Pancreas (tissue), 10 donors: ENCODE results near the gene GDF9. TPM values are rescaled to one million over a fixed set of nuclear protein-coding genes. Genes with fewer than 3 reads are reported as not detected.

Source experiments
- ATAC-seq, 4 donors: fragments of 200-7000 bp; cut with Tn5 transposase; one replicate each; pipeline versions ENCODE4 v1.8.0 to v1.9.1; 2020; ENCODE audit warnings: mild to moderate bottlenecking in 4 of 4, moderate library complexity in 4 of 4
- DNase-seq, 6 donors: peaks; one replicate each; pipeline ENCODE4 v3.0.0-alpha.2; 2020
- FAIRE-seq: peaks from 2 replicates; lab custom pipeline; 2012; peaks lifted over from hg19 to GRCh38; lab: Jason Lieb, UNC
- H3K27ac ChIP-seq, 4 donors: fragments of 200-600 bp; sonication (generic); 1 replicate in 3 of 4; 2 replicates in 1 of 4; pipeline versions ENCODE4 v1.5.0 to v1.8.0; 2020
- H3K27me3 ChIP-seq, 4 donors: fragments of 200-600 bp; one replicate each; pipeline ENCODE4 v1.8.0; 2021
- H3K36me3 ChIP-seq, 3 donors: fragments of 200-600 bp; sonication (generic) in 1 of 3; one replicate each; pipeline versions ENCODE4 v1.5.0 to v1.8.0; 2020 to 2021
- H3K4me1 ChIP-seq, 3 donors: fragments of 200-600 bp; one replicate each; pipeline ENCODE4 v1.8.0; 2021
- H3K4me3 ChIP-seq, 4 donors: fragments of 200-600 bp; sonication (generic) in 2 of 4; one replicate each; pipeline versions ENCODE4 v1.5.0 to v1.8.0; 2020 to 2021
- H3K9me3 ChIP-seq, 4 donors: fragments of 200-600 bp; one replicate each; pipeline ENCODE4 v1.8.0; 2021
- WGBS, 2 donors: extraction: QIAGEN DNeasy Blood & Tissue Kit; methylation state at CpG; one replicate each; pipeline ENCODE4 v1.1.7; 2013; 5-methylcytosine and 5-hydroxymethylcytosine counted together
- intact Hi-C, 3 donors: fragments of 100-400 bp; cut with DNase I; formaldehyde crosslinking; loops; one replicate each; pipeline versions ENCODE4 v1.11.1 to v1.14.2; 2022
- polyA plus RNA-seq, 2 donors: library from polyadenylated mRNA; stranded (reverse); fragments of 200-250 nt; gene quantifications; one replicate each; pipeline ENCODE4 v1.2.3, GENCODE V29; 2013
- total RNA-seq, 6 donors: library from RNA; stranded (reverse); fragmentation: NEBNext Ultra II Directional in 4 of 6; extraction: Animal tissue kit (Norgen Biotek cat#: 25700) in 4 of 6; gene quantifications; one replicate each; pipeline versions ENCODE4 v1.2.1 to v1.2.4, GENCODE V29; 2021 to 2023
- TF ChIP-seq, protein P1 (sequence below), 4 donors: fragments of 200-600 bp; sonication (generic) in 3 of 4; IDR thresholded peaks; one replicate each; pipeline versions ENCODE4 v1.5.0 to v1.8.0; 2021; ENCODE audit warnings: antibody characterized with exemption in 4 of 4
- donor health status: healthy with polysubstance abuse.
- donor health status: DM: no; HTN: no; CAD: no; lungs with moderate emphysema.
- donor health status: DM: no; HTN: no; CAD: no.
- donor health status: control.
- donor health status: control.
- donor health status: Bipolar disorder and iron deficiency.
- donor health status: DM: yes; HTN: yes; CAD: no.
- donor health status: DM: no; HTN: no; CAD: no.
- donor health status: DM: no; HTN: no; CAD: no.
- donor health status: DM: yes; HTN: yes; CAD: no.

GDF9 gene
- total and polyA plus RNA-seq, 8 donors, result 0.19 to 1.1 (median 0.34) TPM

DNA sequence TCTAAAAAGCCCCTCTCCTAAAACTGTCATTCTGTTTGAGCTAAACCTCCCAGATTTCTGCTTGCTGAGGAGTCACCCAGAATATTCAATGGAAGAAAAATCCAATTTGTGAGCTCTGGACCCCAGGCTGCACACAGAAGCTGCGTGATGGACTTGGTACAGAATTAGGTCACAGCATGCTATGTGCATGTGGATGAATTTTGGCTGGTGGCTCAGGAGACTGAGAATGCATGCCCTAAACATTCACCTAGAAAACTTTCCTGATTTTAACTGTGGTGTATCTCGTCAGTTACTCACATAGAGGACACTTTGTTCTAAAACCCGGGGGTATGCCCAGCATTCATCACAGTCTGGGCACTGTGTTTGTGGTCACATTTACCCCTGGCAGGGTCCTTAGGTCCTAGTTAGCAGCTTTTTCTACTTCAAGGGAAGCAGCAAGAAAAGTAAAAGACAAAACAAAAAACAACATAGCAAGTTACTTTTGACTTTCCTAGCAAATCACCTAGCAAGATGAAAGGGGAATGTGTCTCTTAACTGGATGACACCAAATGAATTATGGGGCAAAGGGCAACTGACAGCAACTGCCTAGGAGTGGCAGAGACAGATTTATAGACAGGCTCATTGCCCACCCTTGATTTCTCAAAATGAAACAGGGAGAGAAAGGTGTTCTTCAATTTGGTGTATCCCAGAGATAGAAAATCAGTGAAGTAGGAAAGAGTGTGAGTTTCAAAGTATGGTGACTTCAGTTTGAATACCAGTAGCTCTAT lies 27.6 kb downstream of the GDF9 start:
- H3K4me1 ChIP-seq, result no peaks in the 10 kb centered on the region
- no peaks in the 10 kb centered on the region for H3K27me3 ChIP-seq
- TF ChIP-seq, protein P1, sequence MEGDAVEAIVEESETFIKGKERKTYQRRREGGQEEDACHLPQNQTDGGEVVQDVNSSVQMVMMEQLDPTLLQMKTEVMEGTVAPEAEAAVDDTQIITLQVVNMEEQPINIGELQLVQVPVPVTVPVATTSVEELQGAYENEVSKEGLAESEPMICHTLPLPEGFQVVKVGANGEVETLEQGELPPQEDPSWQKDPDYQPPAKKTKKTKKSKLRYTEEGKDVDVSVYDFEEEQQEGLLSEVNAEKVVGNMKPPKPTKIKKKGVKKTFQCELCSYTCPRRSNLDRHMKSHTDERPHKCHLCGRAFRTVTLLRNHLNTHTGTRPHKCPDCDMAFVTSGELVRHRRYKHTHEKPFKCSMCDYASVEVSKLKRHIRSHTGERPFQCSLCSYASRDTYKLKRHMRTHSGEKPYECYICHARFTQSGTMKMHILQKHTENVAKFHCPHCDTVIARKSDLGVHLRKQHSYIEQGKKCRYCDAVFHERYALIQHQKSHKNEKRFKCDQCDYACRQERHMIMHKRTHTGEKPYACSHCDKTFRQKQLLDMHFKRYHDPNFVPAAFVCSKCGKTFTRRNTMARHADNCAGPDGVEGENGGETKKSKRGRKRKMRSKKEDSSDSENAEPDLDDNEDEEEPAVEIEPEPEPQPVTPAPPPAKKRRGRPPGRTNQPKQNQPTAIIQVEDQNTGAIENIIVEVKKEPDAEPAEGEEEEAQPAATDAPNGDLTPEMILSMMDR (IDR thresholded peaks at IDR 0.05), result no peak
- H3K9me3 ChIP-seq, result no peaks in the 10 kb centered on the region
- H3K4me3 ChIP-seq, result no peak overlapping the region
- H3K36me3 ChIP-seq, result no peaks in the 10 kb centered on the region
- intact Hi-C loops, result no loop called here
- no peak for DNase-seq
- peak in 1 of 4 donors; percentile 3 for ATAC-seq
- FAIRE-seq, result no peak
- H3K27ac ChIP-seq, result peak overlapping the region in 1 of 4 donors; percentile 71
- 46 to 62% methylated on average over 3 of the region's 3 CpGs for WGBS, 2 donors

DNA sequence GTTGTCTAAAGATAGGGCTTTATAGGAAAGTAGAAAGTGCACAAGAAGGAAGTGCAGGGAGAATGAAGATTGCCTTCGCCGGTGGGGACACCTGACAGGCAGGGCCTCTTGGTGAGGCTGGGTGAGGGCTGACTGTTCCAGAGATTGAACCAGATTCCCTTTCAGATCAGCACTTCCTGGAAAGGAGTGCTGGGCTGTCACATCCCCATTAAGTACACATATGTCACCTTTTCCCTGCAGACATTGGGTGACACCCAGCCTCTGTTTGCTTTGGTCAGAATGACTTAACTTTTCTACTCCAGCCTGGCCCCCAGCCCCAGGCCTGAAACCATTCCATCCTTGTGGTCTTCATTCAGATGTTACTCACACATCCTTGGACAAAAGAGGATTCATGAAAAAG lies 28.4 kb downstream of the GDF9 start:
- Histone ChIP-seq H3K27me3 (no peaks in the 10 kb centered on the region), H3K4me3 (no peak overlapping the region), H3K4me1 (no peaks in the 10 kb centered on the region), H3K27ac (peak overlapping the region in 2 of 4 donors; percentile 0 to 71), H3K36me3 (no peaks in the 10 kb centered on the region), H3K9me3 (no peaks in the 10 kb centered on the region)
- FAIRE-seq, result no peak
- TF ChIP-seq, protein P1 (IDR thresholded peaks at IDR 0.05), result no peak
- DNase-seq, result peak in 1 of 6 donors; percentile 56
- intact Hi-C loops, result no loop called here
- 43 to 50% methylated on average over 2 of the region's 2 CpGs for WGBS, 2 donors
- ATAC-seq, result peak in 3 of 4 donors; percentile 85 to 91 (median 88)

DNA sequence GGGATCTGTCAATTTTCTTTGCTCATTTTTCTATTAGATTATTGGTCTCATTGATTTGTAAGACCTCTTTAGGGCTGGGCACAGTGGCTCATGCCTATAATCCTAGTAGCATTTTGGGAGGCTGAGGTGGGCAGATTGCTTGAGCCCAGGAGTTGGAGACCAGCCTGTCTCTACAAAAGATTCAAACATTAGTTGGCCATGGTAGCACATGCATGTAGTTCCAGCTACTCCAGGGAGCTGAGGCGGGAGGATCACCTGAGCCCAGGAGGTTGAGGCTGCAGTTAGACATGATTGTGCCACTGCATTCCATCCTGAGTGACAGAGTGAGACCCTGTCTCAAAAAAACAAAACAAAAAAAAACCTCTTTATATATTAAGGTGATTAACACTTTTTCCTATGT lies 29.4 kb downstream of the GDF9 start:
- TF ChIP-seq, protein P1 (IDR thresholded peaks at IDR 0.05), result no peak
- no peaks in the 10 kb centered on the region for H3K27me3 ChIP-seq
- ATAC-seq (no peak), DNase-seq (no peak), FAIRE-seq (no peak)
- no peaks in the 10 kb centered on the region for H3K4me1 ChIP-seq
- no peak overlapping the region for H3K4me3 ChIP-seq
- no peaks in the 10 kb centered on the region for H3K36me3 ChIP-seq
- no peaks in the 10 kb centered on the region for H3K9me3 ChIP-seq
- intact Hi-C loops, result no loop called here
- H3K27ac ChIP-seq, result no peak overlapping the region
- 90 to 96% methylated on average over 1 of the region's 1 CpG for WGBS, 2 donors

DNA sequence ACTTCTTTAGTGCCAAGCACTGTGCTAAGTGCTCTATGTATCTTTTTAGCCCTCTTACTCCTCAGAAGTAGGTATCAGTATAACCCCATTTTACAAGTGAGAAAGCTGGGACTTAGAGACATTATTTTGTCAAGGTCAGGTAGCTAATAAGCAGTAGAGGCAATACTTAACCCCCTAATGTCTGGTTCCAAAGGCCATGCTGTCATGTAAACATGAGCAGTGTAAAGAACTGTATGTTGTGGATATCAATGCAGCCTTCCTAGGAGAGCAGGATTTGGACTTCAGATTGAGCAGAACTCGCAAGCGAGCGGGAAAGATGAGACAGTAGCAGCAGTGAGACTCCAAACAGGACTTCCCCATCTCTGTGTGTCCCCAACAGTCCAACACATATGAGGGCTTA lies 32.2 kb downstream of the GDF9 start:
- no peak for FAIRE-seq
- no peak for DNase-seq
- ATAC-seq, result no peak
- no peaks in the 10 kb centered on the region for H3K4me1 ChIP-seq
- TF ChIP-seq, protein P1 (IDR thresholded peaks at IDR 0.05), result no peak
- no peaks in the 10 kb centered on the region for H3K9me3 ChIP-seq
- no peaks in the 10 kb centered on the region for H3K36me3 ChIP-seq
- intact Hi-C loops, result no loop called here
- H3K27ac ChIP-seq, result no peak overlapping the region
- no peaks in the 10 kb centered on the region for H3K27me3 ChIP-seq
- 97 to 98% methylated on average over 3 of the region's 3 CpGs for WGBS, 2 donors
- H3K4me3 ChIP-seq, result no peak overlapping the region

DNA sequence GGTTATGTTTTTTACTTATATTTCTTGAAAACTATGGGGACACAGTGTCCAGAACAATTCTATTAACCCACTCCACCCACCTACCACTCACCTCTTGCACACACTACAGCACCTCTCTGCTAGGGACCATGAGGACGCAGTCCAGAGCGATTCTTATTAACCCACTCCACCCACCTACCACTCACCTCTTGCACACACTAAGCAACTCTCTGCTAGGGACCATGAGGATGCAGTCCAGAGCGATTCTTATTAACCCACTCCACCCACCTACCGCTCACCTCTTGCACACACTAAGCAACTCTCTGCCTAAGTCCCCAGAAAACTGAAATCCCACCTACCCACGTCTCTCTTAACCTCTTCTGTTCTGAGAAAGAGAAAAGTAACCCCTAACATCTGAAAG lies 33.7 kb downstream of the GDF9 start:
- H3K27ac ChIP-seq, result no peak overlapping the region
- WGBS, 2 donors, result 84 to 85% methylated on average over 5 of the region's 5 CpGs
- H3K4me3 ChIP-seq, result no peak overlapping the region
- intact Hi-C loops, result no loop called here
- TF ChIP-seq, protein P1 (IDR thresholded peaks at IDR 0.05), result no peak
- no peaks in the 10 kb centered on the region for H3K9me3 ChIP-seq
- ATAC-seq (no peak), FAIRE-seq (no peak), DNase-seq (no peak)
- H3K4me1 ChIP-seq, result no peaks in the 10 kb centered on the region
- H3K27me3 ChIP-seq, result no peaks in the 10 kb centered on the region
- H3K36me3 ChIP-seq, result no peaks in the 10 kb centered on the region
